NB4 (cell line): ENCODE data around the gene HINT1.

Experiments
- DNase-seq: peaks from one replicate; pipeline ENCODE4 v3.0.0; 2010; ENCODE audit warnings: low read depth
- H3K4me3 ChIP-seq: one replicate; pipeline ENCODE4 v1.5.1; 2011; ENCODE audit warnings: mild to moderate bottlenecking, low read depth, low read length, moderate library complexity
- MYC ChIP-seq: IDR thresholded peaks from 2 replicates; pipeline ENCODE4 v1.6.1; 2011; ENCODE audit warnings: low read depth, low read length
- POLR2A ChIP-seq: IDR thresholded peaks from 2 replicates; pipeline ENCODE4 v1.6.1; 2011; ENCODE audit warnings: mild to moderate bottlenecking; ENCODE audit not compliant: insufficient read length; ENCODE audit errors: extremely low read depth
- TF ChIP-seq, protein P1 (sequence below): IDR thresholded peaks from 2 replicates; pipeline ENCODE4 v1.6.1; 2011; ENCODE audit warnings: low read depth, low read length
- TF ChIP-seq, protein P2 (sequence below): IDR thresholded peaks from one replicate; pipeline ENCODE4 v1.5.1; 2012; ENCODE audit warnings: low read depth, low read length

The HINT1 gene

DNA sequence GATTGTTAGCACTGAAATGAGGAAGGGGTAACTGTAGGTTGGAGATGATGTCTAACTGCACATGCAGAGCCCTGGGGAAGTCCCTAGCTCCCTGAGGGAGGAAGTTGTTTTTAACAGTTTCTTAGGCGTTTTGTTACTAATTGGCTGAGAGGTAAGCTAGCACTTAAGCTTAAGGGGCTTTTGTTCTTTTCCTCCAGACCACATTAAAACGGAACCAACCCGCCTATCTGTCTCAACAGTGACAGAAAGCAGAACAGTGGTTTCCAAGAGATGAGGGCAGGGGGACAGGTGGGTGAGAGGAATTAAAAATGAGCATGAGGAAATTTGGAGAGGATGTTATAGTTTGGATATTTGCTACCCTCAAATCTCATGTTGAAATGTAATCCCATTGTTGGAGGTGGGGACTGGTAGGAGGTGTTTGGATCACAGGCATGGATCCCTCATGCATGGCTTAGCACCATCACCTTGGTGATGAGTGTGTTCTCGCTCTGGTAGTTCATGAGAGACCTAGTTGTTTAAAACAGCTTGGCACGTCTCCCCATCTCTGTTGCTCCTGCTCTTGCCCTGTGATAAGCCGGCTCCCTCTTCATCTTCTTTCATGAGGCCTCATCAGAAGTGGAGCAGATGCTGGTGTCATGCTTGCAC is 44.6 kb upstream of the HINT1 start:
- peak overlapping the region; percentile 43 for H3K4me3 ChIP-seq
- DNase-seq: peak; percentile 95
- TF ChIP-seq, protein P1, sequence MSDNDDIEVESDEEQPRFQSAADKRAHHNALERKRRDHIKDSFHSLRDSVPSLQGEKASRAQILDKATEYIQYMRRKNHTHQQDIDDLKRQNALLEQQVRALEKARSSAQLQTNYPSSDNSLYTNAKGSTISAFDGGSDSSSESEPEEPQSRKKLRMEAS: peak; percentile 64
- TF ChIP-seq POLR2A (peak; percentile 27), MYC (peak; percentile 71)
- TF ChIP-seq, protein P2, sequence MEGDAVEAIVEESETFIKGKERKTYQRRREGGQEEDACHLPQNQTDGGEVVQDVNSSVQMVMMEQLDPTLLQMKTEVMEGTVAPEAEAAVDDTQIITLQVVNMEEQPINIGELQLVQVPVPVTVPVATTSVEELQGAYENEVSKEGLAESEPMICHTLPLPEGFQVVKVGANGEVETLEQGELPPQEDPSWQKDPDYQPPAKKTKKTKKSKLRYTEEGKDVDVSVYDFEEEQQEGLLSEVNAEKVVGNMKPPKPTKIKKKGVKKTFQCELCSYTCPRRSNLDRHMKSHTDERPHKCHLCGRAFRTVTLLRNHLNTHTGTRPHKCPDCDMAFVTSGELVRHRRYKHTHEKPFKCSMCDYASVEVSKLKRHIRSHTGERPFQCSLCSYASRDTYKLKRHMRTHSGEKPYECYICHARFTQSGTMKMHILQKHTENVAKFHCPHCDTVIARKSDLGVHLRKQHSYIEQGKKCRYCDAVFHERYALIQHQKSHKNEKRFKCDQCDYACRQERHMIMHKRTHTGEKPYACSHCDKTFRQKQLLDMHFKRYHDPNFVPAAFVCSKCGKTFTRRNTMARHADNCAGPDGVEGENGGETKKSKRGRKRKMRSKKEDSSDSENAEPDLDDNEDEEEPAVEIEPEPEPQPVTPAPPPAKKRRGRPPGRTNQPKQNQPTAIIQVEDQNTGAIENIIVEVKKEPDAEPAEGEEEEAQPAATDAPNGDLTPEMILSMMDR: no peak

DNA sequence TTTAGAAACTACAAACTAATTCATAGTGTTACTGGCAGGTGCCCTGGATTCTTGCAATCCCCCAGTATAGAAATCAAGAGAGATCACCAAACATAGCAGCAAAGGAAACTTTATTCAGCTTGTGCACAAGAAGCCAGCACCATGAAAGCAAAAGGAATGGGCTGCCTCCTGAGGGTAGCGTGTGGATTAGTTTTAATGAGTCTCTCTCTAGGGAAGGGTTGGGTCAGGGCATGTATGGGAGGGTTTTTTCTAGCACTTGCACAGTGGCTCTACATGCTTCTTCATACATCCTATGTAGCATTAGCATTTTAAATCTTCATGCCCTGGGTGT is 44.1 kb upstream of the HINT1 start:
- H3K4me3 ChIP-seq: no peak overlapping the region
- no peak for DNase-seq
- TF ChIP-seq, protein P1: no peak
- TF ChIP-seq, protein P2: no peak
- TF ChIP-seq MYC (no peak), POLR2A (no peak)

DNA sequence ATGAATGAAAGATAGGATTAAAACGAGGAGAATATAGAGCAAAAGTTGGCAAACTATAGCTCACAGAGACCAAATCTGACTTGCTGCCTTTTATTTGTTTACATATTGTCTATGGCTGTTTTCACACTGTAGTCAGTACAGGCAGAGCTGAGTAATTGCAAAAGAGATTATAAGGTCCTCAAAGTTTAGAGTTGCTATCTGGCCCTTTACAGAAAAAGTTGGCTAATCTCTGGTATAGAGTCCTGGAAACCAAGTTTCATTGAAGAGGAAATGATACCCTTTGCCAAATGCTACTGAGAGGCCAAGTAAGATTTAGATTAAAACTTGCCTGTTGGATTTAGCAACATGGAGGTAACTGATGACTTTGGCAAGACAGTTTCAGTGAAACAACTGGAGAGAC is 41.7 kb upstream of the HINT1 start:
- DNase-seq: peak; percentile 49
- no peak overlapping the region for H3K4me3 ChIP-seq
- no peak for TF ChIP-seq POLR2A
- no peak for TF ChIP-seq MYC
- TF ChIP-seq, protein P1: no peak
- TF ChIP-seq, protein P2: no peak

DNA sequence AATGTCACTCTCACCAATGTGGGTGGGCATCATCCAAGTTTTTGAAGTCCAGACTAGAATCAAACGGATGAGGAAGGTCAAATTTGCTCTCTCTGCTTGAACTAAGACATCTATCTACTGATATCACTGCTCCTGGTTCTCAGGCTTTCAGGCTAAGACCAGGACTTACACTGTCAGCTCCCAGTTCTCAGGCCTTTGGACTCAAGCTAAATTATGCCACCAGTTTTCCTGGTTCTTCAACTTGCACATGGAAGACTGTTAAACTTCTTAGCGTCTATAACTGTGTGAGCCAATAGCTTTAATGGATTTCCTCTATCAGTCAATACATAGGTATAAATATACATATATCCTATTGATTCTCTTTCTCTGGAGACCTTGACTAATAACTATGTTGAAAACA is 41.0 kb upstream of the HINT1 start:
- DNase-seq: no peak

DNA sequence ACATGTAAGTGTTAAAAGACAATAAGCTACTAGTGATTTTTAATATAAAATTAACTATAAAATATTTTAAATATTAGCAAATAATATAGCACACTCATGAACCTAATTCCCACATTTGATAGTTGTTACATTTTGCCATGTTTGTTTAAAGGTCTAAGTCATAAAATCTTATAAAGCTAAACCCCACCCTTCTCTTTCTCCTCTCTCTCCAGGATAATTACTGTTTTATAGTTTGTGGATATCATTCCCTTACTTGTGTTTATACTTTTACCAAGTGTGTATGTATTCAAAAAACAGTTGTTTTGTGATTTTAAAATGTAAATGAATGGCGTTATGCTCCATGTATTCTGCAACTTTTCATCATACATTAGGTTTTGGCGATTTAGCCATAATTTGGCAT is 39.9 kb upstream of the HINT1 start:
- TF ChIP-seq MYC (no peak), POLR2A (no peak)
- TF ChIP-seq, protein P1: no peak
- TF ChIP-seq, protein P2: no peak
- DNase-seq: no peak
- no peak overlapping the region for H3K4me3 ChIP-seq

More for the DNA sequence above, 41.0 kb upstream of the HINT1 start:
- TF ChIP-seq, protein P1: no peak
- TF ChIP-seq, protein P2: no peak
- TF ChIP-seq MYC (no peak), POLR2A (no peak)
- no peak overlapping the region for H3K4me3 ChIP-seq

DNA sequence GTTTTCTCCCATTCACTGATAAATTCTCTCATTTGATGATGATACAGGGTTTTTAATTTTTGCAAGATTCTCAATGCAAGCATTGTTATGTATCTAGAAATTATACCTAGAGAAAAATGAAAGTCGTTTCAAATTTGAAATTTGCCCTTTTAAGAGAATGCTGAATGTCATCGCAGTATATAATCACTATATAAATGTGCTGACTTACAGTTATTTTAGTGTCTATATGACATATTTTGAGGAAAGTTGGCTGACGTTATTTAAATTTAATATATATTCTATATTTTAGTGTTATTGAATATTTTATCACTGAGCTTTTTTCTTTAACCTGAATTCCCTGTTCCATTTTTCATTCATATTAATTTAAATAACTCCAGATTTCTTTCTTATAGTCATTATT is 35.5 kb upstream of the HINT1 start:
- H3K4me3 ChIP-seq: no peak overlapping the region
- TF ChIP-seq MYC: no peak
- TF ChIP-seq, protein P1: no peak
- TF ChIP-seq, protein P2: no peak
- TF ChIP-seq POLR2A: no peak
- no peak for DNase-seq
